ENCODE measurements around the gene PNMA8B. TPM values are rescaled to one million over a fixed set of nuclear protein-coding genes. Genes with fewer than 3 reads are reported as not detected.
A peak's percentile ranks its signal among the peaks of the same experiment; 100 is the strongest.

Gene PNMA8B
- total RNA-seq, 3 donors from 2014 or later, result 1.6 to 4.2 (median 2.2) TPM

GRCh38 chr19:46471116-46471733 lies 24.4 kb downstream of the PNMA8B start, which contains the start of gene PNMA8A:
Gene PNMA8A (minus strand): TSS chr19:46471563. CDS start chr19:46471035, 528 bp downstream.
- Histone ChIP-seq H3K9me3 (no peaks in the 10 kb centered on the region), H3K27ac (peak within 1 kb of the TSS; percentile 84), H3K4me3 (peak within 1 kb of the TSS; percentile 31 to 70 (median 52)), H3K27me3 (no peaks in the 10 kb centered on the region), H3K36me3 (no peaks in the 10 kb centered on the region), H3K4me1 (no peaks in the 10 kb centered on the region)
- DNase-seq (ENCODE audit: low spot score in 2 of 2), result peak in 1 of 2 donors; percentile 52
- TF ChIP-seq POLR2AphosphoS5 (IDR thresholded peaks at IDR 0.05), result peak in 1 of 3 donors; percentile 14
- no peak for TF ChIP-seq CTCF (IDR thresholded peaks at IDR 0.05)
- no peak for TF ChIP-seq POLR2A (IDR thresholded peaks at IDR 0.05)
- intact Hi-C loops (cut with DNase I; ENCODE audit: low total_unique reads), result no loop called here

GRCh38 chr19:46470376-46470775 lies 25.3 kb downstream of the PNMA8B start:
- peak overlapping the region; percentile 84 for H3K27ac ChIP-seq
- H3K4me1 ChIP-seq, result no peaks in the 10 kb centered on the region
- H3K36me3 ChIP-seq, result no peaks in the 10 kb centered on the region
- DNase-seq (ENCODE audit: low spot score in 2 of 2), result no peak
- no peaks in the 10 kb centered on the region for H3K27me3 ChIP-seq
- TF ChIP-seq POLR2A (IDR thresholded peaks at IDR 0.05) (no peak), POLR2AphosphoS5 (IDR thresholded peaks at IDR 0.05) (no peak), CTCF (IDR thresholded peaks at IDR 0.05) (no peak)
- intact Hi-C loops (cut with DNase I; ENCODE audit: low total_unique reads), result no loop called here
- H3K4me3 ChIP-seq, result peak overlapping the region in 1 of 3 donors; percentile 70
- no peaks in the 10 kb centered on the region for H3K9me3 ChIP-seq

GRCh38 chr19:46469541-46470185 lies 26.0 kb downstream of the PNMA8B start:
- Histone ChIP-seq H3K27ac (no peak overlapping the region), H3K4me1 (no peaks in the 10 kb centered on the region), H3K27me3 (no peaks in the 10 kb centered on the region), H3K9me3 (no peaks in the 10 kb centered on the region), H3K36me3 (no peaks in the 10 kb centered on the region), H3K4me3 (no peak overlapping the region)
- no peak for DNase-seq (ENCODE audit: low spot score in 2 of 2)
- no peak for TF ChIP-seq POLR2AphosphoS5 (IDR thresholded peaks at IDR 0.05)
- no peak for TF ChIP-seq POLR2A (IDR thresholded peaks at IDR 0.05)
- no peak for TF ChIP-seq CTCF (IDR thresholded peaks at IDR 0.05)
- intact Hi-C loops (cut with DNase I; ENCODE audit: low total_unique reads), result no loop called here

GRCh38 chr19:46466536-46467196 lies 29.0 kb downstream of the PNMA8B start:
- no peaks in the 10 kb centered on the region for H3K27me3 ChIP-seq
- no peaks in the 10 kb centered on the region for H3K4me1 ChIP-seq
- peak overlapping the region; percentile 45 to 50 for H3K27ac ChIP-seq
- H3K9me3 ChIP-seq, result no peaks in the 10 kb centered on the region
- no peak for DNase-seq (ENCODE audit: low spot score in 2 of 2)
- H3K36me3 ChIP-seq, result no peaks in the 10 kb centered on the region
- intact Hi-C loops (cut with DNase I; ENCODE audit: low total_unique reads), result no loop called here
- TF ChIP-seq POLR2AphosphoS5 (IDR thresholded peaks at IDR 0.05), result no peak
- TF ChIP-seq POLR2A (IDR thresholded peaks at IDR 0.05), result no peak
- TF ChIP-seq CTCF (IDR thresholded peaks at IDR 0.05), result no peak
- peak overlapping the region in 1 of 3 donors; percentile 22 for H3K4me3 ChIP-seq

GRCh38 chr19:46463516-46463915 lies 32.2 kb downstream of the PNMA8B start:
- Histone ChIP-seq H3K27ac (peak overlapping the region in 1 of 2 donors; percentile 71), H3K9me3 (no peaks in the 10 kb centered on the region), H3K4me1 (no peaks in the 10 kb centered on the region), H3K4me3 (no peak overlapping the region), H3K36me3 (no peaks in the 10 kb centered on the region), H3K27me3 (no peaks in the 10 kb centered on the region)
- DNase-seq (ENCODE audit: low spot score in 2 of 2), result no peak
- TF ChIP-seq POLR2AphosphoS5 (IDR thresholded peaks at IDR 0.05), result no peak
- TF ChIP-seq CTCF (IDR thresholded peaks at IDR 0.05), result no peak
- TF ChIP-seq POLR2A (IDR thresholded peaks at IDR 0.05), result no peak
- intact Hi-C loops (cut with DNase I; ENCODE audit: low total_unique reads), result no loop called here

All from breast epithelium (tissue), 4 donors.